Measurements from ENCODE around the gene PCSK5. TPM values are rescaled to one million over a fixed set of nuclear protein-coding genes. Genes with fewer than 3 reads are reported as not detected.

The PCSK5 gene
- total RNA-seq, 5 donors from 2014 or later (not counting 1 experiment from before 2014, with no cell fraction given), result 9.1 to 24.1 (median 12.7) TPM

GRCh38 chr9:75909776-75910175 lies 19.3 kb downstream of the PCSK5 start:
- CTCF ChIA-PET, result interaction anchor here in 1 of 2 donors (0.5 to 0.7 kb wide), 2 partner anchors 11 to 216 kb away, joined by 3 to 4 read pairs; no protein-coding TSS in a partner anchor
- 84% methylated on average over 3 of the region's 5 CpGs for WGBS (ENCODE audit: insufficient coverage)
- Histone ChIP-seq H3K27me3 (replicated peaks in 1 of 2; ENCODE audit: control insufficient read depth in 2 of 2, extremely low read depth in 1 of 2, insufficient read depth in 2 of 2, low read length in 1 of 2) (no peaks in the 10 kb centered on the region), H3K9me3 (no peaks in the 10 kb centered on the region), H3K4me1 (ENCODE audit: control insufficient read depth in 1 of 2, extremely low read depth in 1 of 2, insufficient read depth in 2 of 2, low read length in 2 of 2) (peaks cover 0 to 6% of the 10 kb centered on the region in 2 experiments), H3K4me3 (ENCODE audit: control insufficient read depth in 1 of 2, extremely low read depth in 1 of 2, low read length in 1 of 2) (no peak overlapping the region), H3K36me3 (ENCODE audit: control insufficient read depth in 2 of 2, extremely low read depth in 1 of 2, insufficient read depth in 1 of 2, low read length in 1 of 2) (no peaks in the 10 kb centered on the region), H3K27ac (ENCODE audit: low read length) (no peak overlapping the region)
- H3K9me3 Mint-ChIP-seq, result no peaks in the 10 kb centered on the region
- H3K4me1 Mint-ChIP-seq, result peaks cover 54 to 77% (median 66%) of the 10 kb centered on the region in 3 donors
- no peaks in the 10 kb centered on the region for H3K27me3 Mint-ChIP-seq
- no peaks in the 10 kb centered on the region for H3K36me3 Mint-ChIP-seq
- no peak overlapping the region for H3K27ac Mint-ChIP-seq
- ATAC-seq (replicated peaks in 1 of 4) (no peak), DNase-seq (no peak)
- H3K4me3 Mint-ChIP-seq, result no peak overlapping the region
- POLR2A ChIA-PET, result interaction anchor here in 1 of 2 donors (0.5 kb wide), 1 partner anchor 21 kb away, joined by 5 read pairs; no protein-coding TSS in a partner anchor

GRCh38 chr9:75910731-75911130 lies 20.3 kb downstream of the PCSK5 start:
- POLR2A ChIA-PET, result interaction anchor here in 1 of 2 donors (0.6 kb wide), 1 partner anchor 13 kb away, joined by 4 read pairs; no protein-coding TSS in a partner anchor
- CTCF ChIA-PET, result interaction anchor here in 1 of 2 donors (0.7 kb wide), 1 partner anchor 10 kb away, joined by 4 read pairs; no protein-coding TSS in a partner anchor
- ATAC-seq (replicated peaks in 1 of 4), result no peak

DNA sequence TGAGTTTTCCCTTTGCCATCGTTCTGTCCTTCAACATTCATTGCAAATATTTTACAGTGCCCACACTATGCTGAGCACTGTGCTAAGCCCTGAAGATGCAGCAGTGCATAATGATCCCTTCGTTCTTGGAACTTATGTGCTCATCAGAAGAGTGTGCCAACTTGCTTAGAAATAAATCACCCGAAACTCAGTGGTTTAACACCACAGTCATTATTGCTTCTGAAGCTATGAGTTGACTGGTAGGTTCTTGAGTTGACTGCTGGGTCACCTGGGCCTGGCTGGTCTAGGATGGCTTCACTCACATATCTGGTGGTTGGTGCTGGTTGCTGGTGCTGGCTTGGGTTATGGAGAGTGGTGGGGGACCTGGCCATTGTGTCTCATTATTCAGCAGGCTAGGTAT lies 20.9 kb downstream of the PCSK5 start:
- ATAC-seq (replicated peaks in 1 of 4), result no peak
- H3K4me1 Mint-ChIP-seq, result peaks cover 54 to 73% (median 70%) of the 10 kb centered on the region in 3 donors
- no peak overlapping the region for H3K4me3 ChIP-seq (ENCODE audit: control insufficient read depth in 1 of 2, extremely low read depth in 1 of 2, low read length in 1 of 2)

More at GRCh38 chr9:75910731-75911130, 20.3 kb downstream of the PCSK5 start:
- no peaks in the 10 kb centered on the region for H3K27me3 ChIP-seq (replicated peaks in 1 of 2; ENCODE audit: control insufficient read depth in 2 of 2, extremely low read depth in 1 of 2, insufficient read depth in 2 of 2, low read length in 1 of 2)
- H3K9me3 ChIP-seq, result no peaks in the 10 kb centered on the region
- no peak overlapping the region for H3K27ac Mint-ChIP-seq
- no peaks in the 10 kb centered on the region for H3K36me3 Mint-ChIP-seq
- H3K9me3 Mint-ChIP-seq, result no peaks in the 10 kb centered on the region
- no peak overlapping the region for H3K4me3 Mint-ChIP-seq
- H3K4me1 Mint-ChIP-seq, result peaks cover 55 to 76% (median 69%) of the 10 kb centered on the region in 3 donors
- H3K4me3 ChIP-seq (ENCODE audit: control insufficient read depth in 1 of 2, extremely low read depth in 1 of 2, low read length in 1 of 2), result no peak overlapping the region
- H3K4me1 ChIP-seq (ENCODE audit: control insufficient read depth in 1 of 2, extremely low read depth in 1 of 2, insufficient read depth in 2 of 2, low read length in 2 of 2), result no peaks in the 10 kb centered on the region
- DNase-seq, result no peak
- no CpG with 5 or more reads among the region's 4 CpGs for WGBS (ENCODE audit: insufficient coverage)
- no peak overlapping the region for H3K27ac ChIP-seq (ENCODE audit: low read length)
- no peaks in the 10 kb centered on the region for H3K36me3 ChIP-seq (ENCODE audit: control insufficient read depth in 2 of 2, extremely low read depth in 1 of 2, insufficient read depth in 1 of 2, low read length in 1 of 2)
- no peaks in the 10 kb centered on the region for H3K27me3 Mint-ChIP-seq

GRCh38 chr9:75912951-75913350 lies 22.5 kb downstream of the PCSK5 start:
- POLR2A ChIA-PET, result interaction anchor here in 1 of 2 donors (1.1 kb wide), 1 partner anchor 11 kb away, joined by 3 read pairs; no protein-coding TSS in a partner anchor
- peaks cover 47 to 70% (median 70%) of the 10 kb centered on the region in 3 donors for H3K4me1 Mint-ChIP-seq
- Histone ChIP-seq H3K27ac (ENCODE audit: low read length) (no peak overlapping the region), H3K9me3 (no peaks in the 10 kb centered on the region), H3K4me3 (ENCODE audit: control insufficient read depth in 1 of 2, extremely low read depth in 1 of 2, low read length in 1 of 2) (no peak overlapping the region), H3K27me3 (replicated peaks in 1 of 2; ENCODE audit: control insufficient read depth in 2 of 2, extremely low read depth in 1 of 2, insufficient read depth in 2 of 2, low read length in 1 of 2) (no peaks in the 10 kb centered on the region), H3K36me3 (ENCODE audit: control insufficient read depth in 2 of 2, extremely low read depth in 1 of 2, insufficient read depth in 1 of 2, low read length in 1 of 2) (no peaks in the 10 kb centered on the region), H3K4me1 (ENCODE audit: control insufficient read depth in 1 of 2, extremely low read depth in 1 of 2, insufficient read depth in 2 of 2, low read length in 2 of 2) (no peaks in the 10 kb centered on the region)
- no peak overlapping the region for H3K4me3 Mint-ChIP-seq
- no peaks in the 10 kb centered on the region for H3K36me3 Mint-ChIP-seq
- no peaks in the 10 kb centered on the region for H3K9me3 Mint-ChIP-seq
- CTCF ChIA-PET, result no interaction called here
- no peak for ATAC-seq (replicated peaks in 1 of 4)
- no peak for DNase-seq
- H3K27me3 Mint-ChIP-seq, result no peaks in the 10 kb centered on the region
- H3K27ac Mint-ChIP-seq, result no peak overlapping the region
- no CpG with 5 or more reads among the region's 3 CpGs for WGBS (ENCODE audit: insufficient coverage)

More for the DNA sequence above, 20.9 kb downstream of the PCSK5 start:
- no peak for DNase-seq
- Histone ChIP-seq H3K9me3 (no peaks in the 10 kb centered on the region), H3K36me3 (ENCODE audit: control insufficient read depth in 2 of 2, extremely low read depth in 1 of 2, insufficient read depth in 1 of 2, low read length in 1 of 2) (no peaks in the 10 kb centered on the region), H3K27me3 (replicated peaks in 1 of 2; ENCODE audit: control insufficient read depth in 2 of 2, extremely low read depth in 1 of 2, insufficient read depth in 2 of 2, low read length in 1 of 2) (no peaks in the 10 kb centered on the region), H3K4me1 (ENCODE audit: control insufficient read depth in 1 of 2, extremely low read depth in 1 of 2, insufficient read depth in 2 of 2, low read length in 2 of 2) (no peaks in the 10 kb centered on the region), H3K27ac (ENCODE audit: low read length) (no peak overlapping the region)
- WGBS (ENCODE audit: insufficient coverage), result 78% methylated on average over 2 of the region's 3 CpGs
- Mint-ChIP-seq H3K27me3 (no peaks in the 10 kb centered on the region), H3K4me3 (no peak overlapping the region), H3K27ac (no peak overlapping the region), H3K9me3 (no peaks in the 10 kb centered on the region), H3K36me3 (no peaks in the 10 kb centered on the region)
- CTCF ChIA-PET, result no interaction called here
- POLR2A ChIA-PET, result no interaction called here

GRCh38 chr9:75914002-75914401 lies 23.5 kb downstream of the PCSK5 start:
- DNase-seq (no peak), ATAC-seq (replicated peaks in 1 of 4) (no peak)
- no peaks in the 10 kb centered on the region for H3K9me3 ChIP-seq
- no peak overlapping the region for H3K27ac ChIP-seq (ENCODE audit: low read length)
- ChIA-PET CTCF (no interaction called here), POLR2A (no interaction called here)
- H3K36me3 Mint-ChIP-seq, result no peaks in the 10 kb centered on the region
- no peak overlapping the region for H3K4me3 Mint-ChIP-seq
- H3K27ac Mint-ChIP-seq, result no peak overlapping the region
- H3K27me3 ChIP-seq (replicated peaks in 1 of 2; ENCODE audit: control insufficient read depth in 2 of 2, extremely low read depth in 1 of 2, insufficient read depth in 2 of 2, low read length in 1 of 2), result no peaks in the 10 kb centered on the region
- H3K4me1 ChIP-seq (ENCODE audit: control insufficient read depth in 1 of 2, extremely low read depth in 1 of 2, insufficient read depth in 2 of 2, low read length in 2 of 2), result no peaks in the 10 kb centered on the region
- no CpG with 5 or more reads among the region's 4 CpGs for WGBS (ENCODE audit: insufficient coverage)
- H3K4me1 Mint-ChIP-seq, result peaks cover 46 to 71% (median 62%) of the 10 kb centered on the region in 3 donors
- no peak overlapping the region for H3K4me3 ChIP-seq (ENCODE audit: control insufficient read depth in 1 of 2, extremely low read depth in 1 of 2, low read length in 1 of 2)
- no peaks in the 10 kb centered on the region for H3K9me3 Mint-ChIP-seq
- no peaks in the 10 kb centered on the region for H3K36me3 ChIP-seq (ENCODE audit: control insufficient read depth in 2 of 2, extremely low read depth in 1 of 2, insufficient read depth in 1 of 2, low read length in 1 of 2)
- no peaks in the 10 kb centered on the region for H3K27me3 Mint-ChIP-seq

DNA sequence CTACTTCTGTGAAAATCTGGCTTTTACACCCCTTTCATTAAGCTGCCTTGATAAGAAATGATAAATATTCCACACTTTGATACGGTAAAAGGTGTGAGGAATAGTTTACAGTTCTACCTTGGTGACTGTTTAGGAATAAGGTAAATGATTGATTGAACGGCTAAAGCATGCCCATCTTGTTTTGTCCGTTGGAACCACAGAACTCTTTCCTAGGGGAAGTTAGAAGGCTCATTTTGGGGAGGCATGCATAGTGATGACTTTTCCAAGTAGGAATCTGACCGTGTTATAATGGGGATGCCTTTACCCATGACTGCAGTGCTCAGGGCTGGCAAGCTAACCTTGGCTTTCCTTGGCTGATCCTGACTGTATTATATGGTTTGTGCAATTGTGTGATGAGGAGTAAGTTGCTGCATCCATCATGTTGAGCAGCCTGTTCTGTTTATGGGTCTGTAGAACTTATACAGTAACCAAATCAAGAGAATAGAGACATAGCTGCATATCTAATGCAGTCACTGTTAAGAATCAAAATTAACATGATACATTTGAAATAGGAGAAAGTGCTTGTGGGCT lies 24.5 kb downstream of the PCSK5 start:
- no peaks in the 10 kb centered on the region for H3K9me3 Mint-ChIP-seq
- no peak overlapping the region for H3K27ac ChIP-seq (ENCODE audit: low read length)
- no peaks in the 10 kb centered on the region for H3K36me3 Mint-ChIP-seq
- ChIA-PET POLR2A (interaction anchor here in 1 of 2 donors (0.8 kb wide), 1 partner anchor 99 kb away, joined by 3 read pairs; no protein-coding TSS in a partner anchor), CTCF (no interaction called here)
- no peak overlapping the region for H3K4me3 ChIP-seq (ENCODE audit: control insufficient read depth in 1 of 2, extremely low read depth in 1 of 2, low read length in 1 of 2)
- no peak for DNase-seq
- 94% methylated on average over 3 of the region's 4 CpGs for WGBS (ENCODE audit: insufficient coverage)
- ATAC-seq (replicated peaks in 1 of 4), result no peak
- peaks cover 41 to 68% (median 64%) of the 10 kb centered on the region in 3 donors for H3K4me1 Mint-ChIP-seq
- no peaks in the 10 kb centered on the region for H3K27me3 Mint-ChIP-seq
- no peaks in the 10 kb centered on the region for H3K4me1 ChIP-seq (ENCODE audit: control insufficient read depth in 1 of 2, extremely low read depth in 1 of 2, insufficient read depth in 2 of 2, low read length in 2 of 2)
- no peak overlapping the region for H3K4me3 Mint-ChIP-seq
- no peaks in the 10 kb centered on the region for H3K36me3 ChIP-seq (ENCODE audit: control insufficient read depth in 2 of 2, extremely low read depth in 1 of 2, insufficient read depth in 1 of 2, low read length in 1 of 2)
- no peaks in the 10 kb centered on the region for H3K9me3 ChIP-seq
- H3K27me3 ChIP-seq (replicated peaks in 1 of 2; ENCODE audit: control insufficient read depth in 2 of 2, extremely low read depth in 1 of 2, insufficient read depth in 2 of 2, low read length in 1 of 2), result no peaks in the 10 kb centered on the region
- no peak overlapping the region for H3K27ac Mint-ChIP-seq
